ENCODE data around the gene HSPB7. TPM values are rescaled to one million over a fixed set of nuclear protein-coding genes. Genes with fewer than 3 reads are reported as not detected.

The HSPB7 gene
- total RNA-seq, 1 donor: 1.7 TPM

- TF ChIP-seq CTCF (IDR thresholded peaks at IDR 0.05; ENCODE audit: insufficient read depth, low read depth, low read length): no peak
- H3K4me3 ChIP-seq (ENCODE audit: low read depth, low read length): no peak overlapping the region
- DNase-seq (ENCODE audit: low read depth): no peak
Observed at GRCh38 chr1:15998929-15999328, 18.9 kb downstream of the HSPB7 start.

DNA sequence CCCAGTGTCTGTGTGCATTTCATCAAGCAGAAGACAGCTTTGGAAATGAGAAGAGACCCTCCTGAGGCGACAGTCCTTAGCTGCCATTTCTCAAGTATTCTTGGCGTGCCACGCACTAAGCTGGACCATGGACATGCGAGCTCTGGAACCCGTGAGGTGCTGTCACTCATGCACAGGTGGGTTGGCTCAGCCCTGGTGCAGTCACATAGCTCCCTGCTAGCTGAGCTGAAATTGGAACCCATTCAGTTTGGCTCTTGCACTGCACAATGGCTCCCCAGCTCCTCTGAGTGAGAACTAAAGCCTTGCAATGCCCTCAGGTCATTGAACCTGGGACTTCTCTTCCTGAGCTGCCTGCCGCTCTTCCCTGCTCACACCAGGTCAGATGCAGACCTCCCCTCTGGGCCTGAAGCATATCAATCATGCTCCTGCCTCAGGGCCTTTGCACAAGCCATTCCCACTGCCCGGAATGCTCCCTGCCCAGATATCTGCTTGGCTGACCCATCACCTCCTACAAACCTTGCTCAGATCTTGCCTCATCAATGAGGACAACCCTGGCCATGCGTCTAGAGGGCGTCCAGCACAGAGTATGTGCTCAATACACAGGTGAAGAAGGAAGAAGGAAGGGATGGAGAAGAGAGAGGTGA is 20.1 kb downstream of the HSPB7 start:
- DNase-seq (ENCODE audit: low read depth): no peak
- no peak for TF ChIP-seq CTCF (IDR thresholded peaks at IDR 0.05; ENCODE audit: insufficient read depth, low read depth, low read length)
- no peak overlapping the region for H3K4me3 ChIP-seq (ENCODE audit: low read depth, low read length)

DNA sequence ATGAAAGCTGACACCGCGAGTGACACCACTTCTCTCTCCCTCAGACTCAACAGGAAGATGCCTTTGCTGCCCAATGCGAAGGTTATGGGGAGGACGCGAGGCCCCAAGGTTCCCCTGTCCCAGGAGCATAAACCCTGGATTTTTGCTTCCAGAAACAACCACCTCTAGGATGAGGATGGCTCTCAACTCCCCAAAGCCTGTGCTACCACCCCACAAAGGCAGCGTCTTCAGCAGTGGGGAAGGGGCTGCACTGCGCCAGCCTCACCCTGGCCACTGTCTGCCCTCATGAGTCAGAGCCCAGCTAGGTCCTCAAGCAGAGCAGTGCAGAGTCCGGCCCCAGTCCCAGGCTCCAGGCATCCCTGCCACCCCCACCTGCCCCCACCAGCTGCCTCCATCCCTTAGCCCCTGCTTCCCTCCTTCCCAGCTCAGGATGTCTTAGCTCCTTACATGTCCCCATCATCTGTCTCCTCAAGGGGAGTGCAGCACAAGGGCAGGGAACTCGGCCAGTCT is 20.7 kb downstream of the HSPB7 start:
- no peak overlapping the region for H3K4me3 ChIP-seq (ENCODE audit: low read depth, low read length)
- no peak for DNase-seq (ENCODE audit: low read depth)
- no peak for TF ChIP-seq CTCF (IDR thresholded peaks at IDR 0.05; ENCODE audit: insufficient read depth, low read depth, low read length)

DNA sequence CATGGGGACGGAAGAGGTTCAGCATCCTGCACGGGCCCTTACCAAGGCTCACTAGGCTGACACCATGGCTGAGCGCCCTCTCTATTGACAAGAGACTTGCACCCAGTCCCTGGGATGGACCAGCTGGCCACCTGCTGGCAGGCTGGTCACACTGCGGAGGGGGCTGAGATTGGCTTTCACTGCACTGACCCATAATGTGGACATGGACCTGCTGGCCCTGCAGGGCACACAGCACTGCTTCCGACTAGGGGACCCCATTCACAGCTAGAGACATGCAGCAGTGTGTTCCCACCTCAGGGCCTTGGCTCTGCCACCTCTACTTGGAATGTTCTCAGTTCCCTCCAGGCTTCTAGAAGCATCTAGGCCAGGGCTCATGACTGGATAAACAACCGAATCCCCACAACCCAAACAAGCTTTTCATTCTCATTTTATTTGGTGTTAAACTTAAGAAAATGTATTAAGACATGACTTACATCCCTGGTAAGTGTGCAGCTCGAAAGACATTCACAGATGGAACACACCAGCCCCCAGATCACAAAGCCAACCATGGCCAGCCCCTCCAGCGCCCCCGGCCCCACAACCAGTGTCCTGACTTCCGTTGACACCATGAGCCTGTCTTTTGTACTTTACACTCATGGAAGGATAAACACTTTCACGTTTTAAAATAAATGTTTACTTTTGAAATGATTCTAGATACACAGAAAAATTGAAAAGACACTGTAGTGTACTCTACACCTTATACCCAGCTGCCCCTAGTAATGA is 23.1 kb downstream of the HSPB7 start:
- TF ChIP-seq CTCF (IDR thresholded peaks at IDR 0.05; ENCODE audit: insufficient read depth, low read depth, low read length): peak; percentile 93
- H3K4me3 ChIP-seq (ENCODE audit: low read depth, low read length): no peak overlapping the region
- DNase-seq (ENCODE audit: low read depth): peak; percentile 73

DNA sequence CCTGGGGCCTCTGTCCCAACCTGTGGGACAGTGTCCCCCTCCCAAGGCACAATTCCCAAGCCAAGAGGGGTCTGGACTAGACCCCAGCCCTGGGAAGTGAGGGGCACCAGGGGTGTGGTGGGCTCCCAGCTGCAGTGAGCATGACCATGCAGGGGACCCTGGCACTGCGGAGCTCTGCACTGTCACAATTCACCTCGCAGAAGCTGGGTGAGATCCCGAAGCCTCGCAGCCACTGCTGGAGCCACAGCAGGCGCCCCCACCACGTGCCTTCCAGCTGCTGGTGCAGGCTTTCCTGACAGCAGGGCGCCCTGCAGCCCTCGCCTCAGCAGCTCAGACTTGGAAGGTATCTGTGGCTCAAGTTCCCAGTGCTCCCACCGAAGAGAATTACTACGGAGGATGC is 23.8 kb downstream of the HSPB7 start:
- no peak for DNase-seq (ENCODE audit: low read depth)
- TF ChIP-seq CTCF (IDR thresholded peaks at IDR 0.05; ENCODE audit: insufficient read depth, low read depth, low read length): no peak

GRCh38 chr1:15993666-15994065 is 24.2 kb downstream of the HSPB7 start:
- TF ChIP-seq CTCF (IDR thresholded peaks at IDR 0.05; ENCODE audit: insufficient read depth, low read depth, low read length): no peak
- DNase-seq (ENCODE audit: low read depth): no peak
- no peak overlapping the region for H3K4me3 ChIP-seq (ENCODE audit: low read depth, low read length)

More for the DNA sequence above, 23.8 kb downstream of the HSPB7 start:
- no peak overlapping the region for H3K4me3 ChIP-seq (ENCODE audit: low read depth, low read length)

All from fibroblast of villous mesenchyme (primary cell).